ENCODE results near the gene SEPTIN12. TPM values are rescaled to one million over a fixed set of nuclear protein-coding genes. Genes with fewer than 3 reads are reported as not detected.

Gene SEPTIN12
- total RNA-seq, 6 experiments from 2014 or later = not detected

- no peak for DNase-seq
- Mint-ChIP-seq H3K4me3 (no peak overlapping the region), H3K27me3 (ENCODE audit: insufficient read depth) (no peaks in the 10 kb centered on the region; the same call in none of the 2 replicates), H3K9me3 (peaks cover 5% of the 10 kb centered on the region; the same call in 1 of the 2 replicates), H3K27ac (no peak overlapping the region), H3K36me3 (ENCODE audit: low read depth) (peaks cover 39% of the 10 kb centered on the region), H3K4me1 (ENCODE audit: low read depth) (no peaks in the 10 kb centered on the region)
- TF ChIP-seq CTCF (IDR thresholded peaks at IDR 0.05) = no peak
Measured at GRCh38 chr16:4755687-4756086, 32.5 kb downstream of the SEPTIN12 start.

GRCh38 chr16:4754865-4755264, 33.3 kb downstream of the SEPTIN12 start:
- Mint-ChIP-seq H3K4me1 (ENCODE audit: low read depth) (no peaks in the 10 kb centered on the region), H3K9me3 (peaks cover 5% of the 10 kb centered on the region; the same call in 1 of the 2 replicates), H3K36me3 (ENCODE audit: low read depth) (peaks cover 33% of the 10 kb centered on the region), H3K27ac (no peak overlapping the region), H3K4me3 (no peak overlapping the region), H3K27me3 (ENCODE audit: insufficient read depth) (no peaks in the 10 kb centered on the region; the same call in none of the 2 replicates)
- TF ChIP-seq CTCF (IDR thresholded peaks at IDR 0.05) = no peak
- DNase-seq = no peak

- no peak overlapping the region for H3K27ac Mint-ChIP-seq
- H3K27me3 Mint-ChIP-seq (ENCODE audit: insufficient read depth) = no peaks in the 10 kb centered on the region; the same call in none of the 2 replicates
- TF ChIP-seq CTCF (IDR thresholded peaks at IDR 0.05) = no peak
- no peaks in the 10 kb centered on the region for H3K4me1 Mint-ChIP-seq (ENCODE audit: low read depth)
- H3K4me3 Mint-ChIP-seq = no peak overlapping the region
- peaks cover 18% of the 10 kb centered on the region for H3K36me3 Mint-ChIP-seq (ENCODE audit: low read depth)
- no peak for DNase-seq
- peaks cover 5% of the 10 kb centered on the region; the same call in 1 of the 2 replicates for H3K9me3 Mint-ChIP-seq
Measured at GRCh38 chr16:4753227-4753626, 34.9 kb downstream of the SEPTIN12 start.

- H3K4me3 Mint-ChIP-seq = no peak overlapping the region
- H3K4me1 Mint-ChIP-seq (ENCODE audit: low read depth) = no peaks in the 10 kb centered on the region
- peaks cover 18% of the 10 kb centered on the region for H3K36me3 Mint-ChIP-seq (ENCODE audit: low read depth)
- H3K9me3 Mint-ChIP-seq = peaks cover 5% of the 10 kb centered on the region; the same call in 1 of the 2 replicates
- H3K27me3 Mint-ChIP-seq (ENCODE audit: insufficient read depth) = no peaks in the 10 kb centered on the region; the same call in none of the 2 replicates
- no peak overlapping the region for H3K27ac Mint-ChIP-seq
- TF ChIP-seq CTCF (IDR thresholded peaks at IDR 0.05) = no peak
- DNase-seq = no peak
Measured at GRCh38 chr16:4752351-4753100, 35.6 kb downstream of the SEPTIN12 start.

- no peaks in the 10 kb centered on the region for H3K4me1 Mint-ChIP-seq (ENCODE audit: low read depth)
- H3K27ac Mint-ChIP-seq = no peak overlapping the region
- peaks cover 9% of the 10 kb centered on the region for H3K36me3 Mint-ChIP-seq (ENCODE audit: low read depth)
- no peak for DNase-seq
- H3K9me3 Mint-ChIP-seq = peaks cover 5% of the 10 kb centered on the region; the same call in 1 of the 2 replicates
- no peak for TF ChIP-seq CTCF (IDR thresholded peaks at IDR 0.05)
- no peak overlapping the region for H3K4me3 Mint-ChIP-seq
- no peaks in the 10 kb centered on the region; the same call in none of the 2 replicates for H3K27me3 Mint-ChIP-seq (ENCODE audit: insufficient read depth)
Measured at GRCh38 chr16:4750896-4751295, 37.2 kb downstream of the SEPTIN12 start.
